ENCODE results near the gene FTSJ1. TPM values are rescaled to one million over a fixed set of nuclear protein-coding genes. Genes with fewer than 3 reads are reported as not detected.

Gene FTSJ1
- total and polyA plus RNA-seq, 4 donors, result 18.2 to 48.3 (median 44.8) TPM

DNA sequence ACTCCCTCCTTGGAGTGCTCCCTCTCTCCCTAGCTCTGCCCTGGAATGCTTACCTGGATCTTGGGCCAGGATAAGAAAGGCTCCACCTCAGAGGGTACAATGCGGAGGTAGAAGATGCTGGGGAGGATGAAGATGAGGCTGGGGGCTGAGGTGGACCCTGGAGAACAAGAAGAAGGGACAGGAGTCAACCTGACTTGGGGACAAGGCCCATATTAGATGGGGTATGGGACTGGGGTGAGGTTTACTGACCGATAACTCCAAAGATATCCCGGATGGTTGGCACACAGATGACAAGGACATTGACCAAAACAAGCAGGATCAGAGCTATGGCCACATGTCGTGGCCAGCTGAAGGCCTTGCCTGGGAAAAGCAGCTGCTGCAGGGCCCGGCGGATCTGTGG is 16.5 kb upstream of the FTSJ1 start:
- TF ChIP-seq, protein P1, sequence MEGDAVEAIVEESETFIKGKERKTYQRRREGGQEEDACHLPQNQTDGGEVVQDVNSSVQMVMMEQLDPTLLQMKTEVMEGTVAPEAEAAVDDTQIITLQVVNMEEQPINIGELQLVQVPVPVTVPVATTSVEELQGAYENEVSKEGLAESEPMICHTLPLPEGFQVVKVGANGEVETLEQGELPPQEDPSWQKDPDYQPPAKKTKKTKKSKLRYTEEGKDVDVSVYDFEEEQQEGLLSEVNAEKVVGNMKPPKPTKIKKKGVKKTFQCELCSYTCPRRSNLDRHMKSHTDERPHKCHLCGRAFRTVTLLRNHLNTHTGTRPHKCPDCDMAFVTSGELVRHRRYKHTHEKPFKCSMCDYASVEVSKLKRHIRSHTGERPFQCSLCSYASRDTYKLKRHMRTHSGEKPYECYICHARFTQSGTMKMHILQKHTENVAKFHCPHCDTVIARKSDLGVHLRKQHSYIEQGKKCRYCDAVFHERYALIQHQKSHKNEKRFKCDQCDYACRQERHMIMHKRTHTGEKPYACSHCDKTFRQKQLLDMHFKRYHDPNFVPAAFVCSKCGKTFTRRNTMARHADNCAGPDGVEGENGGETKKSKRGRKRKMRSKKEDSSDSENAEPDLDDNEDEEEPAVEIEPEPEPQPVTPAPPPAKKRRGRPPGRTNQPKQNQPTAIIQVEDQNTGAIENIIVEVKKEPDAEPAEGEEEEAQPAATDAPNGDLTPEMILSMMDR (IDR thresholded peaks at IDR 0.05; ENCODE audit: control extremely low read depth, extremely low read depth), result no peak
- DNase-seq, result no peak
- H3K4me3 ChIP-seq, result no peak overlapping the region
- H3K27me3 ChIP-seq (ENCODE audit: control insufficient read depth in 3 of 3, insufficient read depth in 3 of 3, low read length in 2 of 3), result no peaks in the 10 kb centered on the region
- peaks cover 0 to 17% (median 9%) of the 10 kb centered on the region in 4 donors for H3K36me3 ChIP-seq (ENCODE audit: control insufficient read depth in 4 of 4, insufficient read depth in 4 of 4, low read length in 4 of 4)
- H3K9ac ChIP-seq (ENCODE audit: insufficient read depth in 1 of 2, low read length in 2 of 2), result no peak overlapping the region
- no peaks in the 10 kb centered on the region for H3K4me1 ChIP-seq (ENCODE audit: control insufficient read depth in 5 of 5, insufficient read depth in 5 of 5, low read length in 5 of 5)
- peaks cover 0 to 6% (median 1%) of the 10 kb centered on the region in 4 donors for H3K9me3 ChIP-seq (ENCODE audit: control insufficient read depth in 4 of 4, insufficient read depth in 3 of 4, low read length in 3 of 4)
- WGBS, 2 donors, result 86 to 98% methylated on average over 4 to 6 of the region's 6 CpGs
- H3K27ac ChIP-seq (ENCODE audit: low read depth in 1 of 2, low read length in 1 of 2), result no peak overlapping the region
- ATAC-seq (ENCODE audit: insufficient read depth, low FRiP score), result no peak

DNA sequence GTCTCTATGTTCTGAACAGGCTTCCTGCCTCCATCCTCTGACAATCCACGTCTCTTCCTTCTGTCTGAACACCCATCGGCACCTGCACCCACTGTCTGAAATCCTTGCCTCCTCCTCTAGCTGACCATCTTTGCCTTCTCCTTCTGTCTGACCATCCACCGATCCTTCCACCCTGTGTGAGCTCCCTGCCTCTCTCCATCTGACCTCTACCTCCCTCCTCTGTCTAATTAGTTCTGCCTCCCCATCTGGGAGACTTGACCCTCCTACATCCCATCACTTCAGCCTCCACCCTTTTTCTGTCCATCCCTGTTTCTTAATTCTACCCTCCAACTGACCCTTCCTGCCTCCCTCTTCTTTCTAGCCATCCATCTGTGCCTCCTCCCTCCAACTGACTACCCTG is 16.0 kb upstream of the FTSJ1 start:
- peaks cover 0 to 2% (median 0%) of the 10 kb centered on the region in 5 donors for H3K4me1 ChIP-seq (ENCODE audit: control insufficient read depth in 5 of 5, insufficient read depth in 5 of 5, low read length in 5 of 5)
- TF ChIP-seq, protein P1 (IDR thresholded peaks at IDR 0.05; ENCODE audit: control extremely low read depth, extremely low read depth), result no peak
- DNase-seq, result no peak
- no peak overlapping the region for H3K4me3 ChIP-seq
- H3K9ac ChIP-seq (ENCODE audit: insufficient read depth in 1 of 2, low read length in 2 of 2), result no peak overlapping the region
- H3K27me3 ChIP-seq (ENCODE audit: control insufficient read depth in 3 of 3, insufficient read depth in 3 of 3, low read length in 2 of 3), result no peaks in the 10 kb centered on the region
- 85 to 91% methylated on average over 3 of the region's 3 CpGs for WGBS, 2 donors
- ATAC-seq (ENCODE audit: insufficient read depth, low FRiP score), result no peak
- H3K9me3 ChIP-seq (ENCODE audit: control insufficient read depth in 4 of 4, insufficient read depth in 3 of 4, low read length in 3 of 4), result peaks cover 0 to 7% (median 1%) of the 10 kb centered on the region in 4 donors
- H3K27ac ChIP-seq (ENCODE audit: low read depth in 1 of 2, low read length in 1 of 2), result no peak overlapping the region
- H3K36me3 ChIP-seq (ENCODE audit: control insufficient read depth in 4 of 4, insufficient read depth in 4 of 4, low read length in 4 of 4), result peaks cover 0 to 17% (median 9%) of the 10 kb centered on the region in 4 donors

DNA sequence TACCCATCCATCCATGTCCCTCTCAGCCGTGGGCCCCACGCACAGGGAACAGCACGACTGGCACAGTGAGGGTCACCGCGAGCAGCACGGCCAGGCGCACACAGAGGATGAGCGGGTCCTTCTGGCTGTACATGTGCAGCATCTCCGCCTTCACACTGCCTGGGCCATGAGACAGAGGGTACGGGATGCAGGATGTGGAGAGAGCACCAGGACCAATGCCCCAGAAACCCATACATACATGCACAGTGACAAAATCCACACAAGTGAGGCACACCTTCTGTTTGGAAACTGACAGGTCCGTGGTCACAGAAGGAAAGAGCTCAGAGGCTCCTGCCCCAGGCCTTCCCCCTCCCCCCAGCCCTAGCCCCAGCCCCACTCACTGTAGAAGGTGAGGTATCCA is 15.4 kb upstream of the FTSJ1 start:
- TF ChIP-seq, protein P1 (IDR thresholded peaks at IDR 0.05; ENCODE audit: control extremely low read depth, extremely low read depth), result no peak
- ATAC-seq (ENCODE audit: insufficient read depth, low FRiP score) (no peak), DNase-seq (no peak)
- H3K27ac ChIP-seq (ENCODE audit: low read depth in 1 of 2, low read length in 1 of 2), result no peak overlapping the region
- H3K4me3 ChIP-seq, result no peak overlapping the region
- peaks cover 0 to 17% (median 9%) of the 10 kb centered on the region in 4 donors for H3K36me3 ChIP-seq (ENCODE audit: control insufficient read depth in 4 of 4, insufficient read depth in 4 of 4, low read length in 4 of 4)
- 88 to 98% methylated on average over 11 of the region's 11 CpGs for WGBS, 2 donors
- H3K9ac ChIP-seq (ENCODE audit: insufficient read depth in 1 of 2, low read length in 2 of 2), result no peak overlapping the region
- H3K4me1 ChIP-seq (ENCODE audit: control insufficient read depth in 5 of 5, insufficient read depth in 5 of 5, low read length in 5 of 5), result peaks cover 0 to 2% (median 0%) of the 10 kb centered on the region in 5 donors
- no peaks in the 10 kb centered on the region for H3K27me3 ChIP-seq (ENCODE audit: control insufficient read depth in 3 of 3, insufficient read depth in 3 of 3, low read length in 2 of 3)
- peaks cover 0 to 5% (median 1%) of the 10 kb centered on the region in 4 donors for H3K9me3 ChIP-seq (ENCODE audit: control insufficient read depth in 4 of 4, insufficient read depth in 3 of 4, low read length in 3 of 4)

DNA sequence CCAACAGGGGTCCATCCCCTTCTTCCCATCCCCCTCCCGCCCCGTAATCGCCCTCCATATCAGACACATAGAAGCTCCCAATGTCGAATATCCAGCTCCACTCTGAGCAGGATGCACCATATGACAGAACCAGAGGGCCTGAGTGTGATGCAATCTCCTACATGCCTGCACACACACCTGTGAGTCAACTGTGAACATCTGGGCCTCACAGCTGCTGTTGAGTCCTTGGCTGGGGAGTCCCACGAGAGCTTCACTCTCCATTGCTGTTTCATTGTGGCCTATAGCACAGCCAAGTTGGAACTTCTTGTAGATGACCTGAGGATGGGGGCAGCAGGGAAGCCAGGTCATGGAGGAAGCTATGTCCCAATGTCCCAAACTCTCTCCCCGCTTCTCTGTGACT is 14.2 kb upstream of the FTSJ1 start:
- Histone ChIP-seq H3K9me3 (ENCODE audit: control insufficient read depth in 4 of 4, insufficient read depth in 3 of 4, low read length in 3 of 4) (peaks cover 0 to 7% (median 1%) of the 10 kb centered on the region in 4 donors), H3K9ac (ENCODE audit: insufficient read depth in 1 of 2, low read length in 2 of 2) (no peak overlapping the region), H3K4me1 (ENCODE audit: control insufficient read depth in 5 of 5, insufficient read depth in 5 of 5, low read length in 5 of 5) (peaks cover 0 to 6% (median 0%) of the 10 kb centered on the region in 5 donors), H3K27ac (ENCODE audit: low read depth in 1 of 2, low read length in 1 of 2) (no peak overlapping the region), H3K27me3 (ENCODE audit: control insufficient read depth in 3 of 3, insufficient read depth in 3 of 3, low read length in 2 of 3) (no peaks in the 10 kb centered on the region), H3K36me3 (ENCODE audit: control insufficient read depth in 4 of 4, insufficient read depth in 4 of 4, low read length in 4 of 4) (peaks cover 0 to 17% (median 9%) of the 10 kb centered on the region in 4 donors), H3K4me3 (no peak overlapping the region)
- ATAC-seq (ENCODE audit: insufficient read depth, low FRiP score) (no peak), DNase-seq (no peak)
- TF ChIP-seq, protein P1 (IDR thresholded peaks at IDR 0.05; ENCODE audit: control extremely low read depth, extremely low read depth), result no peak
- WGBS, 2 donors, result 75 to 100% methylated on average over 3 to 6 of the region's 6 CpGs
